Sigmoid colon (tissue), 4 donors: ENCODE measurements around the gene DMRTB1.

Experiments
- CTCF ChIP-seq, 4 experiments: fragments of 450-650 bp in 3 of 4; fragments of 200-600 bp in 1 of 4; IDR thresholded peaks; one replicate each; pipeline ENCODE4 v1.5.1; 2016 to 2019; ENCODE audit warnings: antibody characterized with exemption in 4 of 4, mild to moderate bottlenecking in 3 of 4, moderate library complexity in 2 of 4
- POLR2A ChIP-seq, 2 donors: fragments of 450-650 bp; IDR thresholded peaks; one replicate each; pipeline ENCODE4 v1.6.1; 2016; ENCODE audit warnings: antibody characterized with exemption in 2 of 2, mild to moderate bottlenecking in 2 of 2, moderate library complexity in 2 of 2
- POLR2AphosphoS5 ChIP-seq, 4 donors: sonication (generic); formaldehyde crosslinking; IDR thresholded peaks; one replicate each; pipeline ENCODE4 v1.6.1; 2017; ENCODE audit warnings: antibody characterized with exemption in 4 of 4

DNA sequence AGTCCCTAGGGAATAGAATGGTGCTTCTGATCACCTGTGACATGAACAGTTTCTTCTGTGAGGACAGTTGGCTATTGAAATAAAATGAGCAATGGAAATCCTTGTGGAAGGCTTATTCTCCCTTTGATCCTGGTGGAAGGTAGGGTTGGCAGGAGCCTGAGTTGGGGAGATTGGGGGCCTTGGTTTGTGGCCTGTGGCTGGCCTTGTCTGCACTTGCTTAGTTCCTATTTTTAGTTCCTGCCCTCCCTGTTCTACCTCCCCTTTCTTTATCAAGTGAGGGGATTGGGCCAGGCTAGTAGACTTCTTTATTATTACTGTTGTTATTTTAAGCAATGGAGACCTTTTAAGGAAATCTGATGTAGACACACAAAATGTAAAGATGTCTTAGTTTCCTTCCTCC lies 8.2 kb downstream of the DMRTB1 start:
- TF ChIP-seq CTCF (IDR thresholded peaks at IDR 0.05) (no peak), POLR2A (IDR thresholded peaks at IDR 0.05) (no peak), POLR2AphosphoS5 (IDR thresholded peaks at IDR 0.05) (no peak)
